DMS114 treated with DMSO at 0.1 percent for 48 hours (cell line): ENCODE measurements around the gene SHISA2.
"Not testable (repeated sequence)": the region's sequence is repeated elsewhere in the genome, so short reads cannot be mapped to it uniquely, and the experiment has no call there.

Experiments used
- DNase-seq: peaks from one replicate; lab custom pipeline; 2025; ENCODE audit not compliant: unreplicated experiment; lab: John Stamatoyannopoulos, UW

Gene SHISA2

GRCh38 chr13:26051657-26052311, at the start of gene SHISA2:
TSS of gene SHISA2 (minus strand) at chr13:26052016. CDS start at chr13:26050975, 1,041 bp downstream.
- DNase-seq = peak; percentile 17

- DNase-seq = no peak
These were observed 44.2 kb upstream of the SHISA2 start for GRCh38 chr13:26095846-26096610.

GRCh38 chr13:26095338-26095737, 43.5 kb upstream of the SHISA2 start:
- DNase-seq = no peak

GRCh38 chr13:26076821-26077220, 25.0 kb upstream of the SHISA2 start:
- not testable (repeated sequence) for DNase-seq

- DNase-seq = no peak
These were observed 23.7 kb upstream of the SHISA2 start for GRCh38 chr13:26075498-26075897.

DNA sequence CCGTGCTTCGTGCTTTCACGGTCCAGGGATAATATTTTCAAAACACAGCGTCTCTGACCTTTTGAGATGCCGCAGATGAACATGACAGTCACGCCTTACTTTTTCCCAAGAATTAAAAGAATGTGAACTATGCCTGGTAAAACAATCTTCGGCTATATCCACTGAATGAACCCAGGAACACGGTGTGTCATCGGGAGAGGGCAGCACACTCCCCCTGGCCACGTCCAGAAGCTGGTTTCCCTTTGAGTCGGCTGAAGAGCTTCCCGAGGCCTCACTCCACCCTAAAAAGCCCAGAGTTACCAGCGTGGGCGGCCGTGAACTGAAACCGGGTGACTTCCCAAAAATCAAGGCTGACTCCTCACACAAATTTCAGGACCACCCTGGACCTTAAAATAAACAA, 22.9 kb upstream of the SHISA2 start:
- no peak for DNase-seq

DNA sequence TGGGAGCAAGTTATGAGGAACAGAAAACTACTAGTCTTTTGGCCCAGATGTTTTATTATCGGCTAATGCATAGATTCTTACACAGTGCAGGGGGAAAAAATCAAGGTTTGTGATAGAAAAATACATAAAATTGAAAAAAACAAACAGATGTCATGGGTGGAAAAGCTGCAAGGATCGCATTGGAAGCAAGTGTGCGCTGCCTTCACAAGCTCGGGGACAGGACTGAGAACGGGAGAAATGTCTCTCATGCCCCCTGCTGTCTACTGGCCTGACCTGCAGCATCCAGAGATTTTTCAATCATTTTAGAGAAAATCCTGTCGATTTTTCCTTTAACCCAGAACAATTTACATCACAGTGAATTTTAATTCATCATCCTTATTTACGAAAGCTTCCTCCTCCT, 20.5 kb upstream of the SHISA2 start:
- DNase-seq = peak; percentile 4

DNA sequence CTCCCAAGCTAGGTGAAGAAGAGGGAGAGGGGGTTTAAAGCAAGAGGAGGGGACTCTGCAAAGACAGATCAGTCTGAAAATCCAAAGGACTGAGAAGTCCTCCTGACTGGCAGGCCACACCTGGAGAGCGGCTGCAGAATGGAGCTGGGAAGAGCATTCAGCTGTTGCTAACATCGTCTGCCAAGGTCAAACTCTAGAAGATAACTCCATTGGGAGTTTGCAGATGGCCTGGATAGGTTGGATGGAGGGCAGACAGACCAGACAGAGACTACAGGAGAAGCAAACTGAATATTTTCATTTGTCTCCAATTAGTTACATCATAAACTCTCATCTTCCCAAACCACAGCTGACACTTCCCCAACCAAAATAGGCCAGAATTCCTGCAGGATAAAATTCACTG, 19.9 kb upstream of the SHISA2 start:
- no peak for DNase-seq

DNA sequence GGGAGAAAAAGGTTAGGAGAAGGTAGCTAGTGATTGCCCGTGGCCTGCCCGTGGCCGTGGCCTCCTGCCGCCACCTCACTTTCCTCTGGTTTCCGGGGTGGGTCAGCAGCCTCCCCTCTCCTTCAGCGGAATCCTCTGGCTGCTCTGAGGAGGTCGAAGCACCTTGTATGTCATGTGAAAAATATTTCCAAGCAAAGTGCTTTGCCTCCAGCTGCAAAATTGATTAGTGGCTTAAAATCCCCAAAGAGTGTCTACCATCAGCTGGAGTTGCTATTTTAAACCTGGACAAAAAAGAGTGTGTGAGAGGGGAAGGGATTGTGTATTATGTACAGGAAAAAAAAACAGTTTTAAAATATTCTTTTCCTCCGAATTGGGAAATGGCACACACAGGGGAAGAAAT, 17.8 kb upstream of the SHISA2 start:
- DNase-seq = not testable (repeated sequence)

DNA sequence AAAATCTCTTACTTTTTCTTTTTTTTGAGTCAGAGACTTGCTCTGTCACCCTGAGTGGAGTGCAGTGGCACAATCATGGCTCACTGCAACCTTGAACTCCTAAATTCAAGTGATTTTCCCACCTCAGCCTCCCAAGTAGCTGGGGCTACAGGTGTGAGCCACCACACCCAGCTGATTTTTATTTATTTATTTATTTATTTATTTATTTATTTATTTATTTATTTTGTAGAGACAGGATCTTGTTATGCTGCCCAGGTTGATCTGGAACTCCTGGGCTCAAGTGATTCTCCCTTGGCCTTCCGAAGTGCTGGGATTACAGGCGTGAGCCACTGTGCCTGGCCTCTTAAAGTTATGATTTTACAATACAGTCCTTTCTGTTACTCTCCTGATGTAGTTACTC, 16.6 kb upstream of the SHISA2 start:
- not testable (repeated sequence) for DNase-seq

GRCh38 chr13:26067601-26068000, 15.8 kb upstream of the SHISA2 start:
- no peak for DNase-seq

DNA sequence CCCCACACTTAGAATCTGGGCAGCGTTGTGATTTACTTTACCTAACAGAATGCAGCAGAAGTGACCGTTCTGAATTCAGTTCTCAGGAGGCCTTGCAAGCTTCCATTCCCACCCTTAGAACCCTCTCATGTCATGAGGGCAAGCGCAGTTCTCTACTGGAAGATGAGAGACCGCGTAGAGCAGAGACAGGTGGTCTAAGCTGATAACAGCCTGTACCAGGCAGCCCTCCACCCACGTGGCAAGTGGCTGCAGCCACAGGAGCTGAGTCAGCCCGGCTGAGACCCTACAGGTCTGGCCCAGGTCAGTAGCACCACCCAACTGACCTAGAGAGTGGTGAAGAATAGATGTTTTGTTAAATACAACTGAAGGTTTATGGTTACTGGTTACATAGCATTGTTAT, 14.7 kb upstream of the SHISA2 start:
- not testable (repeated sequence) for DNase-seq

GRCh38 chr13:26062853-26063444, 11.1 kb upstream of the SHISA2 start:
- peak; percentile 16 for DNase-seq

GRCh38 chr13:26061947-26062346, 10.1 kb upstream of the SHISA2 start:
- no peak for DNase-seq

GRCh38 chr13:26061256-26061655, 9.4 kb upstream of the SHISA2 start:
- no peak for DNase-seq

DNA sequence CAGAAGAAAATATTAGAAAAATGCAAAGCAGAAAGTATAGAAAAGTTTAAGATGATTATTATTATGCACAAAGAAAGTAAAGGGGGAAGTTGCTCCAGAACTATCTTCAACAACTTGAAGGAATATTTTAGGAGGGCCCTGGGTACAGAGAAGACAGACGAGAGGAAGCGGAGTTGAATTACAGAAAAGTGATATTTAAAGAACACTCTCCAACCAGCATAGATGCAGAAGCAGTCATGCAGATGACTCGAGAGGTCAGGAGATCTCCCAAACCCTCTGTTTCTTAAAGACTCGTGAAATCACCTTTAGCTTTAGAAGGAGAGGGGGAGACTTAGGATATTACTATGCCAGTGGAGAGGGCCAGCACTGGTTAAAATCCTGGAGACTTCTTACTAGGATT, 8.5 kb upstream of the SHISA2 start:
- DNase-seq = no peak

- DNase-seq = no peak
These were observed 6.9 kb upstream of the SHISA2 start for GRCh38 chr13:26058704-26059103.

DNA sequence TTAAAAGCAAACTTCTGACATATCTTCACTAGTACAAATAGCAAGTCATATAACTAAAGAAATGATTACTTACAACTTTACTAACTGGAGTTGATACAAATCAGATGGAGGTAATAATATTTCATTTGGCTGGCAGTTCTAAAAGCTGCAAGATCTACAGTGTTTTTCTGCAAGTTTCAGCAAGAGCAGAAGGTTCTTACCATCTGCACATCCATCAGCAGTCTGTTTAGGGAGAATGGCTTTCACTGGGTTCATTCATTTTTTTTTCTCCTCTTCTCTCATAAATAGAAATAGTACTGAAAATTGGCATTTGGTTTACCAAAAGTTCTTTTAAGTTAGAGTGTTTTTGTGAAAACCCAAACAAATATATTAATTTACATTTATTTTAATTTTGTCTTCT, 3.1 kb upstream of the SHISA2 start:
- DNase-seq = no peak

DNA sequence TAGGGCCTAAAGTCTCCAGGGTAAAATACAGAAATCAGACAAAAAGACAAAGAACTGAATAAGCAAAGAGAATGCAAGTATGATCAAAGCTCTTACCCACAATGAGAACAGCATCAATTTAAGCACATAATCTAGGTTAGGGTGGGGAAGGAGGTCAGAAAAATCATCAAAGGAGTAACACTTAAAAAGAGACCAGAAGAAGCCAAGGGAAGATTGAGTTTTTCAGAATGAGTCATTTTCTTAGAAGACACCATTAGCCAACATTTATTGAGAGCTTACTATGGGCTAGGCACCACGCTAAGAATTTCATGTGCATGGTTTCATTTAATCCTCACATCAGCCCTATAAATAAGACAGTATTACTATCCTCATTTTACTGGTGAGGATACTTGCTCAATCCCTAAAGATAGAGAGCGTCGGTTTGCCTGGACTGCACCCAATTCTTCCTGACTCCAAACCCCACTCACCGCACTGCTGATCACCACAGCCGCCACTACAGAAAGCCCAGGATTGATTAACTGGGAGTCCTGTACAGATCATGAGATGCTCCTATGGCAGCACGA, 1.7 kb upstream of the SHISA2 start:
- DNase-seq = no peak

- no peak for DNase-seq
These were observed 521 bp upstream of the SHISA2 start for GRCh38 chr13:26052337-26052736.

DNA sequence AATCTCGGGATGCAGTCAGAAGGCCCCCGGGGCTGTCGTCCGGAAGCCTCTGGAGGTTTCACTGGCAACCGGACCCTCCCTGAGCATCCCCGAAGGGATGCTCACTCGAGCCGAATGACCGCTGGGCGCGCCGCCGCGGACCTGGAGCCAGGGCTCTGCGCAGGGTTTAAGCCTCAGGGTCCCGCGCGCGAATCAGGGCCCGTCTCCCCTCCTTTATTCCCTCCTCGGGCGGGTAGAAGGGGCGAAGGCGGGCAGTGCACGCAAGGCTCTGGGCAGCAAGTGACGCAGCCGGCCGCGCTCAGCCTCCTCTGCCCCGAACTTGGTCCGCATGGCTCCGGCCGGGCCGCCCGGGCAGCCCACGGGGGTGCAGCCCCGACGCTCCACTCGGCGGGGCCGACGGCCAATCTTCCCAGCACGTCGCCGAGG, 572 bp downstream of the SHISA2 start:
- no peak for DNase-seq
